NB4 (cell line): ENCODE results near the gene EDEM1.

Experiments
- CTCF ChIP-seq: IDR thresholded peaks from one replicate; pipeline ENCODE4 v1.5.1; 2012; ENCODE audit warnings: low read depth, low read length
- MAX ChIP-seq: IDR thresholded peaks from 2 replicates; pipeline ENCODE4 v1.6.1; 2011; ENCODE audit warnings: low read depth, low read length
- MYC ChIP-seq: IDR thresholded peaks from 2 replicates; pipeline ENCODE4 v1.6.1; 2011; ENCODE audit warnings: low read depth, low read length
- POLR2A ChIP-seq: IDR thresholded peaks from 2 replicates; pipeline ENCODE4 v1.6.1; 2011; ENCODE audit warnings: mild to moderate bottlenecking; ENCODE audit not compliant: insufficient read length; ENCODE audit errors: extremely low read depth

GRCh38 chr3:5187920-5188418 is 462 bp downstream of the EDEM1 start:
- TF ChIP-seq MAX (peak; percentile 9; the same call in 1 of the 2 replicates), CTCF (no peak), POLR2A (no peak), MYC (peak; percentile 25; the same call in 1 of the 2 replicates)
